Endothelial cell of umbilical vein (primary cell): ENCODE results near the gene ARHGEF12. TPM values are rescaled to one million over a fixed set of nuclear protein-coding genes. Genes with fewer than 3 reads are reported as not detected.

Source experiments
- BruUV-seq: library from RNA; stranded (reverse); fragments of 400-500 nt; replicated peaks from 2 replicates; lab custom pipeline; 2021; lab: Mats Ljungman, UMichigan
- CTCF ChIA-PET: fragments of 300-600, 350-600 bp; sonication (Branson Sonifier 250); formaldehyde crosslinking; loops from one replicate; lab custom pipeline; 2021; ENCODE audit warnings: antibody characterized with exemption, inconsistent platforms; lab: Charles Lee
- POLR2A ChIA-PET: fragments of 300-600, 350-600 bp; sonication (Branson Sonifier 250); formaldehyde crosslinking; loops from one replicate; lab custom pipeline; 2021; ENCODE audit warnings: antibody characterized with exemption, inconsistent platforms; lab: Charles Lee
- DNase-seq: peaks from one replicate; pipeline ENCODE4 v3.0.0-alpha.2; 2011; ENCODE audit warnings: low read depth, low spot score
- FAIRE-seq: peaks from 2 replicates; lab custom pipeline; 2011; peaks lifted over from hg19 to GRCh38; lab: Jason Lieb, UNC
- H2AFZ ChIP-seq: 2 replicates; pipeline ENCODE4 v1.6.0; 2012; ENCODE audit warnings: low read depth, low read length, control low read depth, inconsistent platforms
- H3K27ac ChIP-seq: 2 replicates; pipeline ENCODE4 v1.5.1; 2011; ENCODE audit warnings: low read depth, mild to moderate bottlenecking, control low read depth, low read length, moderate library complexity; ENCODE audit not compliant: insufficient read depth
- H3K27me3 ChIP-seq, 2 experiments: 2 replicates each; pipeline versions ENCODE4 v1.6.0 to v1.6.1; 2011; ENCODE audit warnings: low read length in 2 of 2, mixed read lengths in 1 of 2; ENCODE audit not compliant: control insufficient read depth in 2 of 2, insufficient read depth in 2 of 2
- H3K36me3 ChIP-seq, 2 experiments: 2 replicates in 1 of 2; 3 replicates in 1 of 2; pipeline ENCODE4 v1.5.1; 2011; ENCODE audit warnings: low read length in 2 of 2, mild to moderate bottlenecking in 1 of 2, moderate library complexity in 1 of 2; ENCODE audit not compliant: control insufficient read depth in 2 of 2, insufficient read depth in 2 of 2; ENCODE audit errors: extremely low read depth in 1 of 2
- H3K4me1 ChIP-seq: 3 replicates; pipeline ENCODE4 v1.5.1; 2011; ENCODE audit warnings: mild to moderate bottlenecking, low read length; ENCODE audit not compliant: control insufficient read depth, insufficient read depth; ENCODE audit errors: extremely low read depth
- H3K4me2 ChIP-seq: 2 replicates; pipeline ENCODE4 v1.6.1; 2011; ENCODE audit warnings: low read length, control low read depth, mixed read lengths; ENCODE audit not compliant: insufficient read depth
- H3K4me3 ChIP-seq, 3 experiments: fragments of 200-600 bp in 1 of 3; sonication (generic), shearing (Covaris generic) in 1 of 3; replicated peaks in 1 of 3; 2 replicates each; pipeline ENCODE4 v1.5.1; 2011 to 2016; ENCODE audit warnings: control low read depth in 3 of 3, low read length in 3 of 3, mild to moderate bottlenecking in 2 of 3, inconsistent platforms in 1 of 3, low read depth in 1 of 3, moderate library complexity in 1 of 3; ENCODE audit not compliant: insufficient read depth in 1 of 3
- H3K79me2 ChIP-seq: 2 replicates; pipeline ENCODE4 v1.6.0; 2012; ENCODE audit warnings: low read length, inconsistent platforms; ENCODE audit not compliant: control insufficient read depth, insufficient read depth
- H3K9ac ChIP-seq: replicated peaks from 2 replicates; pipeline ENCODE3; 2011; ENCODE audit warnings: low read length, control low read depth; ENCODE audit not compliant: insufficient read depth; ENCODE audit errors: extremely low read depth
- H3K9me1 ChIP-seq: replicated peaks from 3 replicates; pipeline ENCODE4 v1.6.0; 2011; ENCODE audit warnings: mild to moderate bottlenecking, low read length; ENCODE audit not compliant: control insufficient read depth, insufficient read depth; ENCODE audit errors: extremely low read depth
- H3K9me3 ChIP-seq: replicated peaks from 2 replicates; pipeline ENCODE4 v1.5.1; 2012; ENCODE audit warnings: low read length, inconsistent platforms; ENCODE audit not compliant: control insufficient read depth, insufficient read depth
- H4K20me1 ChIP-seq: replicated peaks from 2 replicates; pipeline ENCODE3; 2011; ENCODE audit warnings: mild to moderate bottlenecking, low read length; ENCODE audit not compliant: control insufficient read depth, insufficient read depth; ENCODE audit errors: extremely low read depth
- EZH2 ChIP-seq: IDR thresholded peaks from 2 replicates; pipeline ENCODE4 v1.6.1; 2012; ENCODE audit warnings: borderline replicate concordance, low read depth, mild to moderate bottlenecking, moderate library complexity, low read length, inconsistent platforms; ENCODE audit not compliant: severe bottlenecking
- FOS ChIP-seq: IDR thresholded peaks from 2 replicates; pipeline ENCODE4 v1.6.1; 2011; ENCODE audit warnings: mild to moderate bottlenecking, low read length, moderate library complexity, borderline replicate concordance; ENCODE audit not compliant: insufficient read depth
- GATA2 ChIP-seq: IDR thresholded peaks from 2 replicates; pipeline ENCODE4 v1.7.0; 2011; ENCODE audit warnings: low read depth, mild to moderate bottlenecking, moderate library complexity, mixed read lengths, low read length; ENCODE audit not compliant: insufficient read length, insufficient read depth
- JUN ChIP-seq: IDR thresholded peaks from 2 replicates; pipeline ENCODE4 v1.6.1; 2011; ENCODE audit warnings: borderline replicate concordance, low read depth; ENCODE audit not compliant: insufficient read length, insufficient read depth
- MYC ChIP-seq: IDR thresholded peaks from one replicate; pipeline ENCODE4 v1.6.1; 2011; ENCODE audit warnings: mild to moderate bottlenecking, low read depth, low read length
- POLR2A ChIP-seq: IDR thresholded peaks from 2 replicates; pipeline ENCODE4 v1.6.1; 2012; ENCODE audit warnings: low read depth, mild to moderate bottlenecking, control low read depth, low read length
- POLR2AphosphoS5 ChIP-seq: IDR thresholded peaks from 2 replicates; pipeline ENCODE4 v1.6.1; 2012; ENCODE audit warnings: low read depth, mild to moderate bottlenecking, control low read depth, low read length, moderate library complexity; ENCODE audit not compliant: insufficient read depth
- dilution Hi-C: fragments of 300-500 bp; cut with MboI; formaldehyde crosslinking; loops from one replicate; pipeline ENCODE4 v1.15.0; 2019; ENCODE audit warnings: low sequenced_read_pairs; ENCODE audit not compliant: extremely low pct_ligation_motif_present
- intact Hi-C: fragments of 100-400 bp; cut with micrococcal nuclease; formaldehyde crosslinking; loops from one replicate; pipeline ENCODE4 v1.10.0; 2022
- polyA plus RNA-seq, 4 experiments: library from polyadenylated mRNA; depleted of rRNA in 3 of 4; stranded (reverse) in 3 of 4; unstranded in 1 of 4; fragments of >200 nt; gene quantifications; 2 replicates each; pipeline versions ENCODE4 v1.2.1 to v1.2.3, GENCODE V29; 2011 to 2012; ENCODE audit warnings: missing spikeins in 1 of 4
- total RNA-seq: library from RNA; stranded (reverse); gene quantifications from 2 replicates; pipeline ENCODE4 v1.2.3, GENCODE V29; 2021
- TF ChIP-seq, protein P1 (sequence below): IDR thresholded peaks from 2 replicates; pipeline ENCODE4 v1.6.1; 2011; ENCODE audit not compliant: insufficient read depth, insufficient read length
- TF ChIP-seq, protein P2 (sequence below), 2 donors: IDR thresholded peaks; 1 replicate in 1 of 2; 2 replicates in 1 of 2; pipeline ENCODE4 v1.5.1; 2011; ENCODE audit warnings: low read length in 2 of 2, mild to moderate bottlenecking in 2 of 2, moderate library complexity in 2 of 2, control low read depth in 1 of 2, inconsistent platforms in 1 of 2, low read depth in 1 of 2; ENCODE audit not compliant: insufficient read depth in 1 of 2; ENCODE audit errors: extremely low read depth in 1 of 2

Gene ARHGEF12
- total and polyA plus RNA-seq, 2 donors (not counting 3 experiments of a cell fraction or from before 2014, with no cell fraction given), result 20.9 to 125 TPM

GRCh38 chr11:120522021-120522420 is 185.8 kb downstream of the ARHGEF12 start:
- intact Hi-C loops, result no loop called here
- POLR2A ChIA-PET, result no interaction called here

More at GRCh38 chr11:120522021-120522420, 185.8 kb downstream of the ARHGEF12 start:
- no peak overlapping the region for H3K4me3 ChIP-seq
- CTCF ChIA-PET, result interaction anchor here (1.0 to 1.1 kb wide), 2 partner anchors 9 to 163 kb away, joined by 3 read pairs; no protein-coding TSS in a partner anchor
- no peak for DNase-seq
- no peaks in the 10 kb centered on the region for H4K20me1 ChIP-seq
- H3K9ac ChIP-seq, result no peak overlapping the region
- no peak overlapping the region for H3K27ac ChIP-seq
- H2AFZ ChIP-seq, result no peak overlapping the region
- H3K4me2 ChIP-seq, result no peak overlapping the region
- no peak for FAIRE-seq
- no peaks in the 10 kb centered on the region for H3K9me1 ChIP-seq
- H3K36me3 ChIP-seq, result no peaks in the 10 kb centered on the region
- no peaks in the 10 kb centered on the region for H3K9me3 ChIP-seq
- peaks cover 3% of the 10 kb centered on the region for H3K4me1 ChIP-seq
- dilution Hi-C loops, result no loop called here
- TF ChIP-seq POLR2AphosphoS5 (no peak), JUN (no peak), GATA2 (no peak), EZH2 (no peak), POLR2A (no peak), FOS (no peak), MYC (no peak)
- TF ChIP-seq, protein P1, sequence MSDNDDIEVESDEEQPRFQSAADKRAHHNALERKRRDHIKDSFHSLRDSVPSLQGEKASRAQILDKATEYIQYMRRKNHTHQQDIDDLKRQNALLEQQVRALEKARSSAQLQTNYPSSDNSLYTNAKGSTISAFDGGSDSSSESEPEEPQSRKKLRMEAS, result no peak
- TF ChIP-seq, protein P2, sequence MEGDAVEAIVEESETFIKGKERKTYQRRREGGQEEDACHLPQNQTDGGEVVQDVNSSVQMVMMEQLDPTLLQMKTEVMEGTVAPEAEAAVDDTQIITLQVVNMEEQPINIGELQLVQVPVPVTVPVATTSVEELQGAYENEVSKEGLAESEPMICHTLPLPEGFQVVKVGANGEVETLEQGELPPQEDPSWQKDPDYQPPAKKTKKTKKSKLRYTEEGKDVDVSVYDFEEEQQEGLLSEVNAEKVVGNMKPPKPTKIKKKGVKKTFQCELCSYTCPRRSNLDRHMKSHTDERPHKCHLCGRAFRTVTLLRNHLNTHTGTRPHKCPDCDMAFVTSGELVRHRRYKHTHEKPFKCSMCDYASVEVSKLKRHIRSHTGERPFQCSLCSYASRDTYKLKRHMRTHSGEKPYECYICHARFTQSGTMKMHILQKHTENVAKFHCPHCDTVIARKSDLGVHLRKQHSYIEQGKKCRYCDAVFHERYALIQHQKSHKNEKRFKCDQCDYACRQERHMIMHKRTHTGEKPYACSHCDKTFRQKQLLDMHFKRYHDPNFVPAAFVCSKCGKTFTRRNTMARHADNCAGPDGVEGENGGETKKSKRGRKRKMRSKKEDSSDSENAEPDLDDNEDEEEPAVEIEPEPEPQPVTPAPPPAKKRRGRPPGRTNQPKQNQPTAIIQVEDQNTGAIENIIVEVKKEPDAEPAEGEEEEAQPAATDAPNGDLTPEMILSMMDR (IDR thresholded peaks at IDR 0.05; ENCODE audit: extremely low read depth in 1 of 2, insufficient read depth in 1 of 2, low read depth in 1 of 2, low read length in 2 of 2), result no peak
- no TSS peak for BruUV-seq
- H3K79me2 ChIP-seq, result no peaks in the 10 kb centered on the region
- H3K27me3 ChIP-seq, result peaks cover 0 to 2% of the 10 kb centered on the region in 2 experiments
